Stomach (tissue), 4 donors: ENCODE measurements around the gene USP34.

ENCODE experiments used
- POLR2A ChIP-seq, 4 donors: fragments of 450-650 bp; IDR thresholded peaks; one replicate each; pipeline ENCODE4 v1.6.1; 2016; ENCODE audit warnings: antibody characterized with exemption in 4 of 4, control low read depth in 2 of 4, mild to moderate bottlenecking in 1 of 4, moderate library complexity in 1 of 4
- TF ChIP-seq, protein P1 (sequence below), 7 experiments: fragments of 450-650 bp in 4 of 7; fragments of 200-600 bp in 3 of 7; sonication (generic) in 3 of 7; IDR thresholded peaks; one replicate each; pipeline ENCODE4 v1.5.1; 2016 to 2019; ENCODE audit warnings: antibody characterized with exemption in 7 of 7, control low read depth in 2 of 7, mild to moderate bottlenecking in 1 of 7

DNA sequence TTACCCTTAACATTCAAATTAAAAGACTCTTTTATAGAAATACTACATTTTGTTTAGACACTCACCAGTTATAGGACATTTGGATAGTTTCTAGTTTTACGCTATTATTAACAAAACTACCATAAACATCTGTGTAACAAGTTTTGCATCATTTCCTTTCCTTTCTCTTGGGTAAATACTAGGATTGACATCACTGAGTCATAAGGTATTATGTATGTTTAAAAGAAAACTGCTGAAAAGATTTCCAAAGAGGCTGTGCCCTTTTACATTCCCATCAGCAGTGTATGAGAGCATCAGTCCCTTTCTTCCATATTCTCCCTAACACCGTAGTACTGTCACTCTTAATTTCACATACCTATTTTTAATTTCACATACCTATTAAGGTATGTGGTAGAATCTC is 130.6 kb downstream of the USP34 start:
- no peak for TF ChIP-seq POLR2A (IDR thresholded peaks at IDR 0.05)
- TF ChIP-seq, protein P1, sequence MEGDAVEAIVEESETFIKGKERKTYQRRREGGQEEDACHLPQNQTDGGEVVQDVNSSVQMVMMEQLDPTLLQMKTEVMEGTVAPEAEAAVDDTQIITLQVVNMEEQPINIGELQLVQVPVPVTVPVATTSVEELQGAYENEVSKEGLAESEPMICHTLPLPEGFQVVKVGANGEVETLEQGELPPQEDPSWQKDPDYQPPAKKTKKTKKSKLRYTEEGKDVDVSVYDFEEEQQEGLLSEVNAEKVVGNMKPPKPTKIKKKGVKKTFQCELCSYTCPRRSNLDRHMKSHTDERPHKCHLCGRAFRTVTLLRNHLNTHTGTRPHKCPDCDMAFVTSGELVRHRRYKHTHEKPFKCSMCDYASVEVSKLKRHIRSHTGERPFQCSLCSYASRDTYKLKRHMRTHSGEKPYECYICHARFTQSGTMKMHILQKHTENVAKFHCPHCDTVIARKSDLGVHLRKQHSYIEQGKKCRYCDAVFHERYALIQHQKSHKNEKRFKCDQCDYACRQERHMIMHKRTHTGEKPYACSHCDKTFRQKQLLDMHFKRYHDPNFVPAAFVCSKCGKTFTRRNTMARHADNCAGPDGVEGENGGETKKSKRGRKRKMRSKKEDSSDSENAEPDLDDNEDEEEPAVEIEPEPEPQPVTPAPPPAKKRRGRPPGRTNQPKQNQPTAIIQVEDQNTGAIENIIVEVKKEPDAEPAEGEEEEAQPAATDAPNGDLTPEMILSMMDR (IDR thresholded peaks at IDR 0.05) = no peak
